ENCODE results near the gene DBX1.

GRCh38 chr11:20178976-20179375 lies 18.7 kb upstream of the DBX1 start:
- TF ChIP-seq CTCF (conservative IDR thresholded peaks at IDR 0.05) (no peak), ZFX (IDR thresholded peaks at IDR 0.05) (no peak)
